Measurements from ENCODE around the gene HID1. TPM values are rescaled to one million over a fixed set of nuclear protein-coding genes. Genes with fewer than 3 reads are reported as not detected.

Gene HID1
- total and polyA plus RNA-seq, 2 of the 4 experiments (the other 2 are of a cell fraction), result 0.18 to 1.7 TPM

- WGBS, 2 experiments (ENCODE audit: extremely low coverage in 2 of 2, insufficient read length in 1 of 2), result 90% methylated on average over 20 of the region's 34 CpGs; no CpG with 5 or more reads in 1 of the 2 experiments
- Histone ChIP-seq H3K27me3 (ENCODE audit: control insufficient read depth, insufficient read depth, low read length) (peaks cover 19% of the 10 kb centered on the region), H2AK9ac (replicated peaks; ENCODE audit: low read depth, low read length, poor library complexity) (no peak overlapping the region), H3K27ac (ENCODE audit: insufficient read depth, low read length) (no peak overlapping the region), H3K36me3 (ENCODE audit: control insufficient read depth, insufficient read depth, low read length) (no peaks in the 10 kb centered on the region), H4K20me1 (ENCODE audit: insufficient read depth, low read length) (no peaks in the 10 kb centered on the region), H2AFZ (replicated peaks; ENCODE audit: low read length, poor library complexity) (no peak overlapping the region), H3K4me1 (ENCODE audit: control insufficient read depth, insufficient read depth, low read length) (no peaks in the 10 kb centered on the region), H4K5ac (ENCODE audit: low read depth, low read length) (no peak overlapping the region), H4K91ac (ENCODE audit: insufficient read depth, low read depth, low read length) (no peak overlapping the region), H3K56ac (ENCODE audit: extremely low read depth, insufficient read depth, low read length) (no peak overlapping the region), H4K8ac (ENCODE audit: low read depth in 2 of 2, low read length in 2 of 2) (no peak overlapping the region), H3K4me3 (ENCODE audit: insufficient read depth, low read depth, low read length) (no peak overlapping the region), H3K9me3 (ENCODE audit: control insufficient read depth, insufficient read depth, low read length) (no peaks in the 10 kb centered on the region), H2BK20ac (ENCODE audit: low read depth, low read length) (no peak overlapping the region), H3K18ac (ENCODE audit: low read depth, low read length) (no peak overlapping the region), H2BK5ac (ENCODE audit: low read depth, low read length, poor library complexity, severe bottlenecking) (no peak overlapping the region), H3K9me1 (ENCODE audit: insufficient read depth, low read length) (no peaks in the 10 kb centered on the region), H2AK5ac (ENCODE audit: low read depth, low read length) (no peak overlapping the region), H3K4me2 (ENCODE audit: low read depth, low read length) (no peak overlapping the region), H3K4ac (ENCODE audit: low read depth, low read length) (no peak overlapping the region), H3K23ac (ENCODE audit: low read depth, low read length) (no peak overlapping the region), H2BK120ac (ENCODE audit: low read depth, low read length) (no peak overlapping the region), H3K79me1 (ENCODE audit: low read depth in 1 of 2, low read length in 2 of 2) (no peaks in the 10 kb centered on the region), H2BK15ac (ENCODE audit: low read depth, low read length) (no peak overlapping the region), H3K9ac (ENCODE audit: low read depth, low read length) (no peak overlapping the region), H3K14ac (replicated peaks; ENCODE audit: low read depth, low read length) (no peak overlapping the region)
- TF ChIP-seq SMC3 (IDR thresholded peaks at IDR 0.05; ENCODE audit: low read depth, low read length), result no peak
- TF ChIP-seq CEBPB (IDR thresholded peaks at IDR 0.05; ENCODE audit: low read depth, low read length), result no peak
- TF ChIP-seq MAZ (IDR thresholded peaks at IDR 0.05; ENCODE audit: borderline replicate concordance, low read depth, low read length), result no peak
- no peak for TF ChIP-seq MAFK (IDR thresholded peaks at IDR 0.05; ENCODE audit: low read depth, low read length)
- no peak for TF ChIP-seq POLR2A (IDR thresholded peaks at IDR 0.05; ENCODE audit: low read depth, low read length)
- TF ChIP-seq, protein P1, sequence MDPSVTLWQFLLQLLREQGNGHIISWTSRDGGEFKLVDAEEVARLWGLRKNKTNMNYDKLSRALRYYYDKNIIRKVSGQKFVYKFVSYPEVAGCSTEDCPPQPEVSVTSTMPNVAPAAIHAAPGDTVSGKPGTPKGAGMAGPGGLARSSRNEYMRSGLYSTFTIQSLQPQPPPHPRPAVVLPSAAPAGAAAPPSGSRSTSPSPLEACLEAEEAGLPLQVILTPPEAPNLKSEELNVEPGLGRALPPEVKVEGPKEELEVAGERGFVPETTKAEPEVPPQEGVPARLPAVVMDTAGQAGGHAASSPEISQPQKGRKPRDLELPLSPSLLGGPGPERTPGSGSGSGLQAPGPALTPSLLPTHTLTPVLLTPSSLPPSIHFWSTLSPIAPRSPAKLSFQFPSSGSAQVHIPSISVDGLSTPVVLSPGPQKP (IDR thresholded peaks at IDR 0.05; ENCODE audit: borderline replicate concordance, low read depth, low read length), result no peak
- no peak for TF ChIP-seq BHLHE40 (IDR thresholded peaks at IDR 0.05; ENCODE audit: low read depth, low read length)
- no peak for TF ChIP-seq NFE2L2 (IDR thresholded peaks at IDR 0.05; ENCODE audit: low read depth, low read length)
- TF ChIP-seq RAD21 (IDR thresholded peaks at IDR 0.05; ENCODE audit: low read length), result no peak
- no peak for TF ChIP-seq RCOR1 (IDR thresholded peaks at IDR 0.05; ENCODE audit: insufficient replicate concordance, low read length)
- TF ChIP-seq CHD1 (IDR thresholded peaks at IDR 0.05; ENCODE audit: low read depth, low read length), result no peak
- TF ChIP-seq, protein P2, sequence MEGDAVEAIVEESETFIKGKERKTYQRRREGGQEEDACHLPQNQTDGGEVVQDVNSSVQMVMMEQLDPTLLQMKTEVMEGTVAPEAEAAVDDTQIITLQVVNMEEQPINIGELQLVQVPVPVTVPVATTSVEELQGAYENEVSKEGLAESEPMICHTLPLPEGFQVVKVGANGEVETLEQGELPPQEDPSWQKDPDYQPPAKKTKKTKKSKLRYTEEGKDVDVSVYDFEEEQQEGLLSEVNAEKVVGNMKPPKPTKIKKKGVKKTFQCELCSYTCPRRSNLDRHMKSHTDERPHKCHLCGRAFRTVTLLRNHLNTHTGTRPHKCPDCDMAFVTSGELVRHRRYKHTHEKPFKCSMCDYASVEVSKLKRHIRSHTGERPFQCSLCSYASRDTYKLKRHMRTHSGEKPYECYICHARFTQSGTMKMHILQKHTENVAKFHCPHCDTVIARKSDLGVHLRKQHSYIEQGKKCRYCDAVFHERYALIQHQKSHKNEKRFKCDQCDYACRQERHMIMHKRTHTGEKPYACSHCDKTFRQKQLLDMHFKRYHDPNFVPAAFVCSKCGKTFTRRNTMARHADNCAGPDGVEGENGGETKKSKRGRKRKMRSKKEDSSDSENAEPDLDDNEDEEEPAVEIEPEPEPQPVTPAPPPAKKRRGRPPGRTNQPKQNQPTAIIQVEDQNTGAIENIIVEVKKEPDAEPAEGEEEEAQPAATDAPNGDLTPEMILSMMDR (conservative IDR thresholded peaks at IDR 0.05; ENCODE audit: low read depth, low read length), result no peak
- TF ChIP-seq USF2 (IDR thresholded peaks at IDR 0.05; ENCODE audit: low read depth, low read length), result no peak
- TF ChIP-seq MXI1 (IDR thresholded peaks at IDR 0.05; ENCODE audit: borderline replicate concordance, low read depth, low read length), result no peak
- no peak for TF ChIP-seq FOS (IDR thresholded peaks at IDR 0.05; ENCODE audit: low read depth, low read length)
- TF ChIP-seq RFX5 (IDR thresholded peaks at IDR 0.05; ENCODE audit: low read depth, low read length), result no peak
- DNase-seq (no peak), ATAC-seq (ENCODE audit: low read depth) (no peak)
- intact Hi-C loops (cut with micrococcal nuclease), result no loop called here
- ChIA-PET POLR2A (ENCODE audit: unreplicated experiment) (no interaction called here), CTCF (no interaction called here)
- dilution Hi-C loops (cut with HindIII; ENCODE audit: low sequenced_read_pairs, unreplicated experiment), result no loop called here
- in situ Hi-C loops (cut with MboI; ENCODE audit: low sequenced_read_pairs), result no loop called here
- BruUV-seq (replicated peaks), result no TSS peak
These were observed 65.5 kb downstream of the HID1 start for GRCh38 chr17:74907012-74907411.
